GM11168 (cell line): ENCODE measurements around the gene ADAMTSL4.

Source experiments
- in situ Hi-C: fragments of 300-500 bp; cut with MboI; formaldehyde crosslinking; loops from one replicate; pipeline ENCODE4 v1.12.0; 2022; ENCODE audit warnings: low sequenced_read_pairs; ENCODE audit not compliant: unreplicated experiment

Gene ADAMTSL4

GRCh38 chr1:150553392-150554085, 4.3 kb downstream of the ADAMTSL4 start:
- in situ Hi-C loops, result no loop called here

GRCh38 chr1:150554086-150554452, 4.9 kb downstream of the ADAMTSL4 start:
- in situ Hi-C loops, result no loop called here

GRCh38 chr1:150555198-150555970, 6.2 kb downstream of the ADAMTSL4 start:
- in situ Hi-C loops, result no loop called here

- in situ Hi-C loops, result no loop called here
Measured at GRCh38 chr1:150555971-150556865, 7.0 kb downstream of the ADAMTSL4 start.

GRCh38 chr1:150557065-150557600, 7.9 kb downstream of the ADAMTSL4 start:
- in situ Hi-C loops, result no loop called here

- in situ Hi-C loops, result no loop called here
Measured at GRCh38 chr1:150557813-150558212, 8.6 kb downstream of the ADAMTSL4 start.

- in situ Hi-C loops, result no loop called here
Measured at GRCh38 chr1:150558303-150558704, 9.1 kb downstream of the ADAMTSL4 start.

- in situ Hi-C loops, result no loop called here
Measured at GRCh38 chr1:150558761-150559655, 9.8 kb downstream of the ADAMTSL4 start.

- in situ Hi-C loops, result no loop called here
Measured at GRCh38 chr1:150559656-150560010, 10.4 kb downstream of the ADAMTSL4 start.

- in situ Hi-C loops, result no loop called here
Measured at GRCh38 chr1:150560011-150560438, 10.8 kb downstream of the ADAMTSL4 start.

GRCh38 chr1:150560576-150561253, 11.5 kb downstream of the ADAMTSL4 start:
- in situ Hi-C loops, result no loop called here

- in situ Hi-C loops, result no loop called here
Measured at GRCh38 chr1:150561254-150561973, 12.2 kb downstream of the ADAMTSL4 start.

- in situ Hi-C loops, result no loop called here
Measured at GRCh38 chr1:150561974-150562445, 12.8 kb downstream of the ADAMTSL4 start.

- in situ Hi-C loops, result no loop called here
Measured at GRCh38 chr1:150562446-150563339, 13.5 kb downstream of the ADAMTSL4 start.

- in situ Hi-C loops, result no loop called here
Measured at GRCh38 chr1:150563340-150564038, 14.3 kb downstream of the ADAMTSL4 start.

GRCh38 chr1:150564051-150564991, 15.1 kb downstream of the ADAMTSL4 start:
- in situ Hi-C loops, result no loop called here
